HepG2 (cell line): ENCODE data around the gene GALNT1.

Experiments used
- NFKBIZ ChIP-seq: IDR thresholded peaks from 2 replicates; pipeline ENCODE4 v1.6.1; 2018; ENCODE audit warnings: missing genetic modification reagents, missing compliant biosample characterization
- TRAFD1 ChIP-seq: sonication (generic); formaldehyde crosslinking; IDR thresholded peaks from 2 replicates; pipeline ENCODE4 v1.5.1; 2020; ENCODE audit warnings: missing genetic modification reagents, mild to moderate bottlenecking, borderline replicate concordance

- TF ChIP-seq TRAFD1 (CRISPR knock-in tag) (no peak), NFKBIZ (no peak)
These were observed 39.2 kb downstream of the GALNT1 start for GRCh38 chr18:35620765-35621164.
